H1 (cell line): ENCODE data around the gene ST14. TPM values are rescaled to one million over a fixed set of nuclear protein-coding genes. Genes with fewer than 3 reads are reported as not detected.

Experiments used
- CTCF ChIA-PET: fragments of 300-600 bp; sonication (Branson Sonifier 250); formaldehyde crosslinking; loops from one replicate; lab custom pipeline; 2021; ENCODE audit not compliant: partially characterized antibody; lab: Charles Lee
- POLR2A ChIA-PET: fragments of 300-600 bp; sonication (Branson Sonifier 250); formaldehyde crosslinking; loops from one replicate; lab custom pipeline; 2021; ENCODE audit warnings: inconsistent platforms; ENCODE audit not compliant: partially characterized antibody; lab: Charles Lee
- DNase-seq, 2 experiments: peaks; one replicate each; pipeline versions ENCODE4 v3.0.0 to v3.0.0-alpha.2; 2010 to 2022; ENCODE audit warnings: low spot score in 2 of 2, low read depth in 1 of 2, mixed read lengths in 1 of 2
- FAIRE-seq: peaks from 2 replicates; lab custom pipeline; 2011; peaks lifted over from hg19 to GRCh38; lab: Jason Lieb, UNC
- H2AFZ ChIP-seq: 2 replicates; pipeline ENCODE4 v1.8.1; 2012; ENCODE audit warnings: low read length, inconsistent platforms
- H2AK5ac ChIP-seq: 2 replicates; pipeline ENCODE4 v1.6.1; 2013; ENCODE audit warnings: low read depth, low read length
- H2BK120ac ChIP-seq: replicated peaks from 2 replicates; pipeline ENCODE3; 2013; ENCODE audit warnings: low read depth, low read length, inconsistent platforms
- H2BK12ac ChIP-seq: 2 replicates; pipeline ENCODE4 v1.6.1; 2013; ENCODE audit warnings: low read depth, low read length
- H2BK15ac ChIP-seq: 2 replicates; pipeline ENCODE4 v1.6.1; 2013; ENCODE audit warnings: low read length
- H2BK20ac ChIP-seq: 2 replicates; pipeline ENCODE4 v1.6.1; 2013; ENCODE audit warnings: low read length
- H2BK5ac ChIP-seq: 2 replicates; pipeline ENCODE4 v1.6.1; 2013; ENCODE audit warnings: low read depth, low read length
- H3K14ac ChIP-seq: 2 replicates; pipeline ENCODE4 v1.6.1; 2013; ENCODE audit warnings: inconsistent platforms; ENCODE audit not compliant: insufficient read length
- H3K18ac ChIP-seq: 2 replicates; pipeline ENCODE4 v1.6.1; 2013; ENCODE audit warnings: low read length; ENCODE audit errors: extremely low read depth
- H3K23ac ChIP-seq: 2 replicates; pipeline ENCODE4 v1.6.1; 2013; ENCODE audit warnings: inconsistent platforms; ENCODE audit not compliant: insufficient read length
- H3K23me2 ChIP-seq: 2 replicates; pipeline ENCODE4 v1.6.1; 2013; ENCODE audit warnings: low read depth, low read length
- H3K27ac ChIP-seq: 2 replicates; pipeline ENCODE4 v1.6.1; 2011; ENCODE audit warnings: low read depth, low read length, inconsistent platforms
- H3K27me3 ChIP-seq, 4 experiments: replicated peaks in 1 of 4; 1 replicate in 1 of 4; 2 replicates in 3 of 4; pipeline versions ENCODE4 v1.6.1 to v1.8.1; 2011 to 2013; ENCODE audit warnings: low read length in 3 of 4, mild to moderate bottlenecking in 3 of 4, inconsistent platforms in 2 of 4, mixed read lengths in 2 of 4, moderate library complexity in 1 of 4; ENCODE audit not compliant: control insufficient read depth in 3 of 4, insufficient read depth in 3 of 4; ENCODE audit errors: extremely low read depth in 1 of 4
- H3K36me3 ChIP-seq, 4 experiments: 2 replicates each; pipeline versions ENCODE4 v1.6.1 to v1.8.1; 2011 to 2013; ENCODE audit warnings: mild to moderate bottlenecking in 4 of 4, low read length in 3 of 4, moderate library complexity in 2 of 4, control low read depth in 1 of 4, inconsistent platforms in 1 of 4; ENCODE audit not compliant: insufficient read depth in 4 of 4, control insufficient read depth in 2 of 4
- H3K4ac ChIP-seq: replicated peaks from 2 replicates; pipeline ENCODE3; 2013; ENCODE audit warnings: low read length, low read depth, mixed read lengths, inconsistent platforms; ENCODE audit not compliant: insufficient read length
- H3K4me1 ChIP-seq, 4 experiments: replicated peaks in 1 of 4; 1 replicate in 1 of 4; 2 replicates in 3 of 4; pipeline versions ENCODE4 v1.6.1 to v1.8.1; 2011 to 2013; ENCODE audit warnings: low read length in 3 of 4, inconsistent platforms in 2 of 4, mixed read lengths in 1 of 4; ENCODE audit not compliant: insufficient read depth in 4 of 4, control insufficient read depth in 3 of 4
- H3K4me2 ChIP-seq, 2 experiments: 2 replicates each; pipeline versions ENCODE4 v1.6.1 to v1.8.1; 2011 to 2013; ENCODE audit warnings: low read depth in 2 of 2, low read length in 2 of 2, control low read depth in 1 of 2, inconsistent platforms in 1 of 2, mild to moderate bottlenecking in 1 of 2; ENCODE audit not compliant: insufficient read depth in 1 of 2
- H3K4me3 ChIP-seq, 4 experiments: fragments of 200-600, 300-600 bp in 1 of 4; sonication (generic), shearing (Covaris generic), sonication (Bioruptor Twin) in 1 of 4; 2 replicates each; pipeline versions ENCODE4 v1.5.1 to v1.8.1; 2011 to 2016; ENCODE audit warnings: low read length in 4 of 4, low read depth in 3 of 4, control low read depth in 2 of 4, inconsistent platforms in 2 of 4, mild to moderate bottlenecking in 2 of 4, mixed read lengths in 1 of 4, moderate library complexity in 1 of 4; ENCODE audit not compliant: insufficient read depth in 2 of 4; ENCODE audit errors: extremely low read depth in 1 of 4
- H3K56ac ChIP-seq: replicated peaks from 2 replicates; pipeline ENCODE3; 2013; ENCODE audit warnings: low read depth, mild to moderate bottlenecking, mixed read lengths, low read length, inconsistent platforms; ENCODE audit not compliant: insufficient read length
- H3K79me1 ChIP-seq: 2 replicates; pipeline ENCODE4 v1.6.1; 2013; ENCODE audit warnings: low read depth, low read length, control low read depth
- H3K79me2 ChIP-seq, 2 experiments: 2 replicates each; pipeline versions ENCODE4 v1.6.1 to v1.8.1; 2012 to 2013; ENCODE audit warnings: low read length in 2 of 2, mild to moderate bottlenecking in 2 of 2, inconsistent platforms in 1 of 2; ENCODE audit not compliant: insufficient read depth in 2 of 2, control insufficient read depth in 1 of 2
- H3K9ac ChIP-seq, 4 experiments: replicated peaks in 1 of 4; 1 replicate in 1 of 4; 2 replicates in 3 of 4; pipeline versions ENCODE4 v1.6.1 to v1.8.1; 2011 to 2013; ENCODE audit warnings: low read depth in 3 of 4, low read length in 3 of 4, control low read depth in 2 of 4, mild to moderate bottlenecking in 2 of 4, moderate library complexity in 2 of 4, inconsistent platforms in 1 of 4; ENCODE audit errors: extremely low read depth in 1 of 4
- H3K9me3 ChIP-seq, 2 experiments: 2 replicates each; pipeline versions ENCODE4 v1.6.1 to v1.8.1; 2012 to 2013; ENCODE audit warnings: mild to moderate bottlenecking in 2 of 2, moderate library complexity in 2 of 2, control low read depth in 1 of 2, inconsistent platforms in 1 of 2, low read depth in 1 of 2, low read length in 1 of 2, mixed read lengths in 1 of 2; ENCODE audit not compliant: insufficient read depth in 2 of 2
- H4K20me1 ChIP-seq, 2 experiments: replicated peaks in 1 of 2; 2 replicates each; pipeline versions ENCODE3 to v1.8.1; 2011 to 2013; ENCODE audit warnings: inconsistent platforms in 2 of 2, low read length in 2 of 2, mild to moderate bottlenecking in 1 of 2; ENCODE audit not compliant: insufficient read depth in 2 of 2, control insufficient read depth in 1 of 2
- H4K5ac ChIP-seq: 2 replicates; pipeline ENCODE4 v1.6.1; 2013; ENCODE audit warnings: low read length, low read depth, mixed read lengths, inconsistent platforms; ENCODE audit not compliant: insufficient read length
- H4K8ac ChIP-seq: 2 replicates; pipeline ENCODE4 v1.8.0; 2013; ENCODE audit warnings: mild to moderate bottlenecking, moderate library complexity, low read length, inconsistent platforms; ENCODE audit not compliant: insufficient read depth; ENCODE audit errors: extremely low read depth
- H4K91ac ChIP-seq: replicated peaks from 2 replicates; pipeline ENCODE3; 2013; ENCODE audit warnings: low read length, mixed read lengths, inconsistent platforms; ENCODE audit not compliant: insufficient read length
- BCL11A ChIP-seq, 2 experiments: IDR thresholded peaks; one replicate each; pipeline ENCODE4 v1.6.1; 2011; ENCODE audit warnings: low read depth in 2 of 2, low read length in 2 of 2, mild to moderate bottlenecking in 2 of 2
- CHD1 ChIP-seq: IDR thresholded peaks from 2 replicates; pipeline ENCODE4 v1.6.1; 2012; ENCODE audit warnings: low read depth, low read length, improper control_type of control experiment
- CHD2 ChIP-seq: IDR thresholded peaks from 2 replicates; pipeline ENCODE4 v1.6.1; 2012; ENCODE audit warnings: low read length, improper control_type of control experiment
- CREB1 ChIP-seq: IDR thresholded peaks from 2 replicates; pipeline ENCODE4 v1.6.1; 2012; ENCODE audit warnings: inconsistent platforms
- FOSL1 ChIP-seq: IDR thresholded peaks from 2 replicates; pipeline ENCODE4 v1.6.1; 2011; ENCODE audit warnings: mild to moderate bottlenecking, low read depth, low read length, moderate library complexity; ENCODE audit not compliant: insufficient read depth
- JUND ChIP-seq: IDR thresholded peaks from 2 replicates; pipeline ENCODE4 v1.6.1; 2011; ENCODE audit warnings: mild to moderate bottlenecking, improper control_type of control experiment, low read length
- MAFK ChIP-seq: IDR thresholded peaks from 2 replicates; pipeline ENCODE4 v1.6.1; 2012; ENCODE audit warnings: low read depth, mild to moderate bottlenecking, improper control_type of control experiment, low read length
- NANOG ChIP-seq: IDR thresholded peaks from 2 replicates; pipeline ENCODE4 v1.6.1; 2011; ENCODE audit warnings: low read length, low read depth, mild to moderate bottlenecking, inconsistent platforms; ENCODE audit not compliant: insufficient read depth, poor library complexity, severe bottlenecking
- NRF1 ChIP-seq: IDR thresholded peaks from 2 replicates; pipeline ENCODE4 v1.6.1; 2011; ENCODE audit warnings: mild to moderate bottlenecking, low read depth, low read length, improper control_type of control experiment
- POLR2AphosphoS5 ChIP-seq: IDR thresholded peaks from 2 replicates; pipeline ENCODE4 v1.6.1; 2011; ENCODE audit warnings: low read depth, low read length
- POU5F1 ChIP-seq: IDR thresholded peaks from 2 replicates; pipeline ENCODE4 v1.6.1; 2011; ENCODE audit warnings: low read depth, mild to moderate bottlenecking, low read length, moderate library complexity
- RBBP5 ChIP-seq: IDR thresholded peaks from 2 replicates; pipeline ENCODE4 v1.7.1; 2012; ENCODE audit warnings: low read depth, mild to moderate bottlenecking, inconsistent platforms, low read length, moderate library complexity, borderline replicate concordance
- RXRA ChIP-seq: IDR thresholded peaks from 2 replicates; pipeline ENCODE4 v1.6.1; 2011; ENCODE audit warnings: low read depth, mild to moderate bottlenecking, low read length, moderate library complexity; ENCODE audit not compliant: insufficient read depth
- TBP ChIP-seq: IDR thresholded peaks from 2 replicates; pipeline ENCODE4 v1.6.1; 2011; ENCODE audit warnings: low read depth, low read length, improper control_type of control experiment
- TCF12 ChIP-seq: IDR thresholded peaks from 2 replicates; pipeline ENCODE4 v1.6.1; 2011; ENCODE audit warnings: low read depth, mild to moderate bottlenecking, low read length
- WGBS, 2 experiments: shearing (Covaris generic) in 1 of 2; methylation state at CpG; one replicate each; pipeline versions ENCODE4 v1.1.6 to v1.1.7; 2013 to 2015; ENCODE audit warnings: low lambda C conversion rate in 2 of 2, mixed read lengths in 2 of 2, inconsistent platforms in 1 of 2, low coverage in 1 of 2, missing lambda C conversion rate in 1 of 2; ENCODE audit not compliant: insufficient replicate concordance in 2 of 2, insufficient coverage in 1 of 2, insufficient read length in 1 of 2; ENCODE audit errors: extremely low coverage in 1 of 2, missing lambda C conversion rate in 1 of 2; 5-methylcytosine and 5-hydroxymethylcytosine counted together
- polyA plus RNA-seq, 7 experiments: library from polyadenylated mRNA; depleted of rRNA in 3 of 7; stranded (reverse) in 5 of 7; unstranded in 2 of 7; fragments of >200 nt in 5 of 7; fragments of 200-250 nt in 2 of 7; gene quantifications; 1 replicate in 5 of 7; 2 replicates in 1 of 7; 4 replicates in 1 of 7; pipeline versions ENCODE4 v1.2.1 to v1.2.3, GENCODE V29; 2011 to 2013; ENCODE audit warnings: missing spikeins in 2 of 7, mixed read lengths in 2 of 7
- total RNA-seq: library from RNA; stranded (reverse); fragmentation: NEBNext Ultra II Directional; extraction: Animal tissue kit (Norgen Biotek cat#: 25700); gene quantifications from 2 replicates; pipeline ENCODE4 v1.2.1, GENCODE V29; 2021

The ST14 gene
- total and polyA plus RNA-seq, 2 of the 8 experiments (the other 6 are each of a cell fraction or from before 2014, with no cell fraction given) = 22.4 to 24.9 TPM

- CTCF ChIA-PET = interaction anchor here (0.7 to 1.3 kb wide), 3 partner anchors 8 to 236 kb away, joined by 3 read pairs; no protein-coding TSS in a partner anchor
- POLR2A ChIA-PET = no interaction called here
- Histone ChIP-seq H3K23me2 (no peaks in the 10 kb centered on the region), H2BK120ac (no peak overlapping the region), H4K5ac (no peak overlapping the region), H3K23ac (no peak overlapping the region), H2BK5ac (no peak overlapping the region), H4K91ac (no peak overlapping the region), H3K36me3 (peaks cover 0 to 6% (median 4%) of the 10 kb centered on the region in 4 experiments; a peak in 6 of 8 replicates), H3K18ac (no peak overlapping the region), H4K20me1 (peaks cover 1 to 4% of the 10 kb centered on the region in 2 experiments), H3K27ac (no peak overlapping the region), H3K9me3 (no peaks in the 10 kb centered on the region), H2AFZ (no peak overlapping the region), H3K79me2 (peaks cover 4 to 53% of the 10 kb centered on the region in 2 experiments; a peak in 3 of 4 replicates), H2AK5ac (no peak overlapping the region), H3K56ac (no peak overlapping the region), H3K4ac (no peak overlapping the region), H3K9ac (no peak overlapping the region), H4K8ac (no peak overlapping the region), H3K79me1 (no peaks in the 10 kb centered on the region; the same call in 1 of the 2 replicates), H3K27me3 (peaks cover 0 to 1% (median 0%) of the 10 kb centered on the region in 4 experiments; a peak in 1 of 7 replicates), H3K14ac (no peak overlapping the region), H3K4me1 (no peaks in the 10 kb centered on the region), H3K4me3 (no peak overlapping the region), H2BK20ac (no peak overlapping the region), H3K4me2 (no peak overlapping the region), H2BK15ac (no peak overlapping the region), H2BK12ac (no peak overlapping the region)
- 77% methylated on average over 2 of the region's 2 CpGs; no CpG with 5 or more reads in 1 of the 2 experiments for WGBS, 2 experiments
- DNase-seq (no peak), FAIRE-seq (no peak)
- no peak for TF ChIP-seq BCL11A (IDR thresholded peaks at IDR 0.05; ENCODE audit: low read depth in 2 of 2, low read length in 2 of 2)
- no peak for TF ChIP-seq FOSL1
- no peak for TF ChIP-seq RBBP5
- no peak for TF ChIP-seq CHD2
- no peak for TF ChIP-seq TCF12
- TF ChIP-seq POU5F1 = no peak
- no peak for TF ChIP-seq TBP
- no peak for TF ChIP-seq RXRA
- TF ChIP-seq JUND = no peak
- TF ChIP-seq NRF1 = no peak
- no peak for TF ChIP-seq MAFK
- no peak for TF ChIP-seq NANOG
- no peak for TF ChIP-seq CHD1
- TF ChIP-seq CREB1 = no peak
- TF ChIP-seq POLR2AphosphoS5 = no peak
Observed at GRCh38 chr11:130243816-130244215, 84.2 kb downstream of the ST14 start.
